Fibroblast of skin of back (primary cell): ENCODE results near the gene FBLN2.

Experiments
- DNase-seq: peaks from one replicate; pipeline ENCODE4 v3.0.0-alpha.2; 2013

Gene FBLN2

GRCh38 chr3:13666781-13667709 lies 118.1 kb downstream of the FBLN2 start:
- no peak for DNase-seq

- DNase-seq = no peak
These were observed 119.2 kb downstream of the FBLN2 start for GRCh38 chr3:13668136-13668535.

GRCh38 chr3:13669457-13669856 lies 120.5 kb downstream of the FBLN2 start:
- no peak for DNase-seq

- DNase-seq = no peak
These were observed 121.4 kb downstream of the FBLN2 start for GRCh38 chr3:13670292-13670691.

GRCh38 chr3:13671482-13672233 lies 122.7 kb downstream of the FBLN2 start:
- DNase-seq = no peak

GRCh38 chr3:13673207-13673606 lies 124.3 kb downstream of the FBLN2 start:
- no peak for DNase-seq

GRCh38 chr3:13674538-13675185 lies 125.7 kb downstream of the FBLN2 start:
- DNase-seq = no peak

- DNase-seq = no peak
These were observed 127.6 kb downstream of the FBLN2 start for GRCh38 chr3:13676356-13677017.

- DNase-seq = no peak
These were observed 128.3 kb downstream of the FBLN2 start for GRCh38 chr3:13677272-13677671.

GRCh38 chr3:13681931-13682330 lies 133.0 kb downstream of the FBLN2 start:
- no peak for DNase-seq

GRCh38 chr3:13682331-13683013 lies 133.5 kb downstream of the FBLN2 start:
- DNase-seq = no peak

GRCh38 chr3:13683288-13683687 lies 134.4 kb downstream of the FBLN2 start:
- DNase-seq = no peak

- no peak for DNase-seq
These were observed 134.8 kb downstream of the FBLN2 start for GRCh38 chr3:13683772-13684171.

- no peak for DNase-seq
These were observed 135.4 kb downstream of the FBLN2 start for GRCh38 chr3:13684350-13684749.

- no peak for DNase-seq
These were observed 135.9 kb downstream of the FBLN2 start for GRCh38 chr3:13684854-13685253.

- no peak for DNase-seq
These were observed 136.8 kb downstream of the FBLN2 start for GRCh38 chr3:13685721-13686120.

GRCh38 chr3:13686367-13687160 lies 137.6 kb downstream of the FBLN2 start:
- DNase-seq = no peak

- DNase-seq = no peak
These were observed 138.6 kb downstream of the FBLN2 start for GRCh38 chr3:13687517-13687943.
